ACC112 (cell line): ENCODE data around the gene COMTD1.

Experiments
- H2AFZ ChIP-seq: fragments of 200-600 bp; sonication (generic); one replicate; pipeline ENCODE4 v1.6.0; 2017; ENCODE audit warnings: antibody characterized with exemption, low read length; ENCODE audit not compliant: unreplicated experiment
- H3K27ac ChIP-seq: fragments of 200-600 bp; sonication (generic); 2 replicates; pipeline ENCODE4 v1.5.1; 2014; ENCODE audit warnings: low read depth, mild to moderate bottlenecking, antibody characterized with exemption, low read length, moderate library complexity
- H3K27me3 ChIP-seq: fragments of 200-600 bp; sonication (generic); 2 replicates; pipeline ENCODE4 v1.6.1; 2014; ENCODE audit warnings: mild to moderate bottlenecking, antibody characterized with exemption, low read length, moderate library complexity, mixed read lengths; ENCODE audit not compliant: insufficient read depth
- H3K36me3 ChIP-seq: fragments of 200-600 bp; sonication (generic); 2 replicates; pipeline ENCODE4 v1.6.1; 2016; ENCODE audit warnings: mild to moderate bottlenecking, antibody characterized with exemption, low read length, moderate library complexity, mixed read lengths; ENCODE audit not compliant: insufficient read depth
- H3K4me1 ChIP-seq: fragments of 200-600 bp; sonication (generic); one replicate; pipeline ENCODE4 v1.6.1; 2016; ENCODE audit warnings: low read length, mixed read lengths; ENCODE audit not compliant: insufficient read depth, unreplicated experiment, control insufficient read depth
- H3K4me3 ChIP-seq: fragments of 200-600 bp; sonication (generic); 2 replicates; pipeline ENCODE4 v1.5.1; 2014; ENCODE audit warnings: mild to moderate bottlenecking, low read depth, low read length
- H3K79me2 ChIP-seq: fragments of 200-600 bp; sonication (generic); one replicate; pipeline ENCODE4 v1.6.0; 2016; ENCODE audit warnings: low read length; ENCODE audit not compliant: control insufficient read depth, unreplicated experiment, insufficient read depth

Gene COMTD1

GRCh38 chr10:75244487-75245353 lies 9.0 kb upstream of the COMTD1 start:
- Histone ChIP-seq H3K36me3 (no peaks in the 10 kb centered on the region), H3K4me3 (no peak overlapping the region), H2AFZ (no peak overlapping the region), H3K79me2 (no peaks in the 10 kb centered on the region), H3K27me3 (no peaks in the 10 kb centered on the region), H3K27ac (no peak overlapping the region), H3K4me1 (no peaks in the 10 kb centered on the region)

- Histone ChIP-seq H3K27ac (no peak overlapping the region), H3K79me2 (no peaks in the 10 kb centered on the region), H3K36me3 (no peaks in the 10 kb centered on the region), H3K27me3 (no peaks in the 10 kb centered on the region), H3K4me1 (no peaks in the 10 kb centered on the region), H3K4me3 (no peak overlapping the region), H2AFZ (no peak overlapping the region)
These were observed 7.7 kb upstream of the COMTD1 start for GRCh38 chr10:75243426-75243825.

DNA sequence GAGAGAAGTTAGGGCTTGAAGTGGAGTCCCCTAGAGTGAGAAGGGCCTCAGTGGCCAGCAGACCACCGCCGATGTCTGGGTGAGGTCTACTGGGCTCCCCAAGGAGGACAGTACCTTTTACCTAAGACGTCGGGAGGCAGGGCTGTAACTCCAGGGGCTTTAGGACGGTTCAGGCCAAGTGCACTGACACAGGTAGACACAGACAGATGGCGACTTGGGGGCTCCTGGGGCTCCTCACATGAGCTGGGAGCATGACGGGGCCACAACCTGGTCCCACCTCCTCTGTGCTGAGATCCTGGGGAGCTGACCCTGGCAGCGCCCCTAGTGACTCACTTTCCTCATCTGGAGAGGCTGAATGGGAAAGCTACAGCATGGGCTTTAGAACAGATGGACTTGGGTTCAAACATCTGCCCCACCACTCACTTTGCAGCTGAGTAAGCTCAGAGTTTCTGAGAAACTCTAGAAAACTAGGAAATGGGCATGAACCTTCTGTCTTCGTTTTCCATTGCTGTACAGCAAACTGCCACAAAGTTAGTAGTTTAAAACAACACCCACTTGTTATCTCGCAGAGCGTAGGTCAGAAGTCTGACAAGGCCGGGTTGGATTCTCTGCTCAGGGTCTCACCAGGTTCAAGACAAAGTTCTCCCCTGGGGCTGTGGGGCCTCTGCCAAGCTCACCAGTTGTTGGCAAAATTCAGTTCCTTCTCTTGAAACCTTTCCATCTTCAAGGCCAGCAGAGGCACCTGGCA lies 4.7 kb upstream of the COMTD1 start:
- Histone ChIP-seq H3K79me2 (no peaks in the 10 kb centered on the region), H2AFZ (no peak overlapping the region), H3K4me3 (no peak overlapping the region), H3K27me3 (no peaks in the 10 kb centered on the region), H3K36me3 (no peaks in the 10 kb centered on the region), H3K27ac (no peak overlapping the region), H3K4me1 (peaks cover 2% of the 10 kb centered on the region)

DNA sequence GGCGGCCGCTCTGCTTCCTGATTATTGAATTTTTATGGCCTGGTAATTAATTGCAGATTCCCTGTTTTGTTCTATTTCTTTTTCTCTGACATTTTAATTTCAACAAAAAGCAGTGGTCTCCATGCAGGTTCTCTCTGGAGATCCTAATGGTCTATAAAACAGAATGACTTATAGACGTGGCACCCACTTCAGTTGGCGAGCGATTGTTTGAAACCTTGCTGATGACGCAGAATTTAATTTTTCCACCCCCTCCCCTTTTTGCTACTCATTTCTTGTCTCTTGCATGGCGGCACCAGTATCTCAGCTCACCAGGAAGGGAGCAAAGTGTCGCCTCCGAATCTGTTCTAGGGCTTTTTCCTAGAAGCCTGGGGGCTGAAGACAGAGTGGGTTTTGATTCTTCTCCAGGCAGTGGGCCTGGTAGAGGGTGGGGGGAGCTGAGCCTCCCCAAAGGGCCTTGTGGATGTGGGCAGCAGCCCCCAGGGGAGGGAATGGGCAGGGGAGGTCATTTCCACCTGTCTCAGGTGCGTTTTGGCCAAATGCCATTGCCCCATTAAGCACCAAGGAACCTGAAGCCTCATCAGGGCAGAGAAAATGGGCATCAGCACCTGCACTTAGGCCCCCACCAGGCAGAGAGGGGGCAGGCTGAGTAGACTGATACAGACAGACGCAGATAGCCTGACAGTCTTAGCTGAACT lies 3.5 kb upstream of the COMTD1 start:
- Histone ChIP-seq H3K79me2 (no peaks in the 10 kb centered on the region), H2AFZ (no peak overlapping the region), H3K27me3 (no peaks in the 10 kb centered on the region), H3K4me1 (peaks cover 2% of the 10 kb centered on the region), H3K36me3 (no peaks in the 10 kb centered on the region), H3K4me3 (no peak overlapping the region), H3K27ac (no peak overlapping the region)

- Histone ChIP-seq H3K79me2 (no peaks in the 10 kb centered on the region), H3K27ac (no peak overlapping the region), H3K27me3 (no peaks in the 10 kb centered on the region), H3K4me3 (no peak overlapping the region), H2AFZ (no peak overlapping the region), H3K36me3 (no peaks in the 10 kb centered on the region), H3K4me1 (peaks cover 2% of the 10 kb centered on the region)
These were observed 2.7 kb upstream of the COMTD1 start for GRCh38 chr10:75238182-75239095.

- Histone ChIP-seq H3K4me1 (peaks cover 2% of the 10 kb centered on the region), H3K27ac (no peak overlapping the region), H2AFZ (peak overlapping the region; percentile 78), H3K27me3 (no peaks in the 10 kb centered on the region), H3K79me2 (peaks cover 3% of the 10 kb centered on the region), H3K4me3 (no peak overlapping the region; the same call in 1 of the 2 replicates), H3K36me3 (peaks cover 16% of the 10 kb centered on the region)
These were observed 545 bp upstream of the COMTD1 start for GRCh38 chr10:75236178-75236825.

DNA sequence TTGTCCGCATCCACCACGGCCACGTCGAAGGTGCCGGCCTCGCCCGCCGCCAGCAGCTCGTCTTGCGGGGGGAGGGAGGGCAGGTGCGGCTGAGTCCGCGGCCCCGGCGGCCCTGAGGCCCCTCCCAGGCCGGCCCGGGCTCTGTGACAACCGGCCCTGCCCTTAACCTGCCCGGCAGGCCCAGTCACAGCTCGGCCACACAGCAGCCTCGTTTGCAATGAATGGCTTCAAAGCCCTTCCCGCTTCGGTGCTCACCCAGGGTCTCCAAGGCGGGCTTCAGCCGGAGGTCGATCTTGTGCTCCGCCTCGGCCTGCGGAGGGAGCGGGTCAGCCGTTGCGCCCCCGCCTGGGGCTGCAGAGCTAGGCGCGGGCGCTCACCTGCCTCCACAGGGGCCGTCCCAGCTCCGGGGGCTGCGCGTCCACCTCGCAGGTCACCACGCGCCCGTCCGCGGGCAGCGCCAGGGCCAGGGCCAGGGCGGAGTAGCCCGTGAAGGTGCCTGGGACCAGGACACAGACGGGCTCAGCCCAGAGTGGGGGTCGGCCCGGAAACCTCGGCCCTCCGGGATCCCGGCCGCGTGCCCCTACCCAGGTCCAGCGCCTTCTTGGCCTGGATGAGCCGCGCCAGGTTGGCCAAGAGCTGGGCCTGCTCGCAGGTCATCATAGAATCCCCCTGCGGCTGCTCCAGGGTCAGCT lies 928 bp downstream of the COMTD1 start:
- Histone ChIP-seq H3K27ac (no peak overlapping the region), H3K79me2 (peaks cover 3% of the 10 kb centered on the region), H3K4me1 (peaks cover 9% of the 10 kb centered on the region), H3K4me3 (peak overlapping the region; percentile 95), H3K27me3 (no peaks in the 10 kb centered on the region), H3K36me3 (peaks cover 18% of the 10 kb centered on the region), H2AFZ (peak overlapping the region; percentile 85)

DNA sequence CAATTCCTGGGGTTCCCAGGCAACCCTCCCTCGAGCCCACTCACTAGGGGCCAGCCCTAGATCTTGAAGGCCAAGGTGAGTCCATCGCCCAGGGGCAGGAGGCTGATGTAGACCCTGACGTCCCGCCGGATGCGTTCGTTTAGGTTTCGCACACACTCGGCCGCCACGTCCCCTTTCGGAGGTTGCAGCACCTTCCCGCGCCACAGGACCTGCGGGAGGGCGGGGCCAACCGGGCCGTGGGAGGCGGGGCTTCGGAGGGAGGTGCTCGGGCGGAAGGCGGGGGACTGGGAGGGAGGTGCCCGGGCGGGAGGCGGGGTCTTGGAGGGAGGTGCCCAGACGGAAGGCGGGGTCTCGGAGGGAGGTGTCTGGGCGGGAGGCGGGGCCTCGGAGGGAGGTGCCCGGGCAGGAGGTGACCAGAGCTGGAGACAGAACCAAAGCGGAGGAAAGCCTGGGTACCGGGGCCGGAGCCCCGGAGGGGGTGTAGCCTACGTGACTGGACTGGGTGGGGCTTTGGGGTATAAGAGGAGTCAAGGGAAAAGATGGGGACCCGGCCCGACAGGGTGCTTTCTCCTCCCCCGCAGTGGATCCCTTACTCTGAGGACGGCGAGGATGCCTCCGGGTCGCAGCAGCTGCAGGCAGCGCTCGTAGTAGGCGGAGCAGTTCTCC lies 1.6 kb downstream of the COMTD1 start:
- Histone ChIP-seq H3K27me3 (no peaks in the 10 kb centered on the region), H3K27ac (no peak overlapping the region), H3K4me1 (peaks cover 16% of the 10 kb centered on the region), H3K79me2 (peaks cover 9% of the 10 kb centered on the region), H3K4me3 (peak overlapping the region; percentile 95), H2AFZ (peak overlapping the region; percentile 85), H3K36me3 (peaks cover 18% of the 10 kb centered on the region)

GRCh38 chr10:75233444-75234016 lies 2.2 kb downstream of the COMTD1 start:
- no peak overlapping the region for H3K4me3 ChIP-seq
- no peak overlapping the region for H3K27ac ChIP-seq
- no peaks in the 10 kb centered on the region for H3K27me3 ChIP-seq
- H2AFZ ChIP-seq = no peak overlapping the region
- H3K36me3 ChIP-seq = peaks cover 18% of the 10 kb centered on the region
- peaks cover 22% of the 10 kb centered on the region for H3K4me1 ChIP-seq
- peaks cover 15% of the 10 kb centered on the region for H3K79me2 ChIP-seq
